Endodermal cell (in vitro differentiated cells): ENCODE measurements around the gene YIF1A. TPM values are rescaled to one million over a fixed set of nuclear protein-coding genes. Genes with fewer than 3 reads are reported as not detected.
A peak's percentile ranks its signal among the peaks of the same experiment; 100 is the strongest.

Experiments
- DNase-seq: peaks from one replicate; pipeline ENCODE4 v3.0.0-alpha.2; 2017
- H3K27ac ChIP-seq: 2 replicates; pipeline ENCODE4 v1.5.1; 2013; ENCODE audit warnings: mild to moderate bottlenecking, low read depth, low read length, moderate library complexity
- H3K27me3 ChIP-seq: 2 replicates; pipeline ENCODE4 v1.6.1; 2013; ENCODE audit warnings: mild to moderate bottlenecking, low read length, moderate library complexity; ENCODE audit not compliant: insufficient read depth, control insufficient read depth, poor library complexity, severe bottlenecking
- H3K36me3 ChIP-seq: 2 replicates; pipeline ENCODE4 v1.7.0; 2013; ENCODE audit warnings: mild to moderate bottlenecking, low read length, moderate library complexity; ENCODE audit not compliant: control insufficient read depth, insufficient read depth
- H3K4me1 ChIP-seq: one replicate; pipeline ENCODE4 v1.7.0; 2013; ENCODE audit warnings: low read length; ENCODE audit not compliant: control insufficient read depth, insufficient read depth
- H3K4me3 ChIP-seq: 2 replicates; pipeline ENCODE4 v1.5.1; 2013; ENCODE audit warnings: mild to moderate bottlenecking, low read length, moderate library complexity
- H3K9ac ChIP-seq: 2 replicates; pipeline ENCODE4 v1.6.1; 2013; ENCODE audit warnings: mild to moderate bottlenecking, low read length, moderate library complexity; ENCODE audit not compliant: poor library complexity, severe bottlenecking; ENCODE audit errors: extremely low read depth
- H3K9me3 ChIP-seq: 2 replicates; pipeline ENCODE4 v1.6.1; 2013; ENCODE audit warnings: mild to moderate bottlenecking, low read length, moderate library complexity; ENCODE audit not compliant: control insufficient read depth
- H3K27ac Mint-ChIP-seq: 2 replicates; pipeline ENCODE4 v1.8.0; 2020; ENCODE audit warnings: mixed read lengths
- H3K27me3 Mint-ChIP-seq: 2 replicates; pipeline ENCODE4 v1.8.0; 2021; ENCODE audit warnings: mild to moderate bottlenecking, mixed read lengths; ENCODE audit not compliant: insufficient read depth
- H3K36me3 Mint-ChIP-seq: 2 replicates; pipeline ENCODE4 v1.8.0; 2020; ENCODE audit warnings: low read depth, mixed read lengths
- H3K4me1 Mint-ChIP-seq: 2 replicates; pipeline ENCODE4 v1.8.0; 2020; ENCODE audit warnings: mixed read lengths
- H3K4me3 Mint-ChIP-seq: 2 replicates; pipeline ENCODE4 v1.8.0; 2020; ENCODE audit warnings: mild to moderate bottlenecking, moderate library complexity, mixed read lengths
- H3K9me3 Mint-ChIP-seq: 2 replicates; pipeline ENCODE4 v1.8.0; 2020; ENCODE audit warnings: mild to moderate bottlenecking, mixed read lengths
- WGBS, 2 experiments: methylation state at CpG; one replicate each; pipeline versions ENCODE4 v1.1.5 to v1.1.7; 2013; ENCODE audit warnings: missing lambda C conversion rate in 2 of 2, mixed read lengths in 1 of 2; ENCODE audit not compliant: insufficient coverage in 1 of 2, insufficient read length in 1 of 2; 5-methylcytosine and 5-hydroxymethylcytosine counted together
- total RNA-seq, 2 donors: library from RNA; stranded (reverse); fragmentation: NEBNext Ultra II Directional in 1 of 2; extraction: Animal tissue kit (Norgen Biotek cat#: 25700) in 1 of 2; gene quantifications; 2 replicates in 1 of 2; 3 replicates in 1 of 2; pipeline ENCODE4 v1.2.1, GENCODE V29; 2021
- TF ChIP-seq, protein P1 (sequence below): fragments of 200-600 bp; sonication (generic); conservative IDR thresholded peaks from 2 replicates; pipeline ENCODE4 v1.5.0; 2021; ENCODE audit warnings: antibody characterized with exemption, mild to moderate bottlenecking

Gene YIF1A
- total RNA-seq, 2 donors from 2014 or later, result 70.6 to 80.1 TPM

DNA sequence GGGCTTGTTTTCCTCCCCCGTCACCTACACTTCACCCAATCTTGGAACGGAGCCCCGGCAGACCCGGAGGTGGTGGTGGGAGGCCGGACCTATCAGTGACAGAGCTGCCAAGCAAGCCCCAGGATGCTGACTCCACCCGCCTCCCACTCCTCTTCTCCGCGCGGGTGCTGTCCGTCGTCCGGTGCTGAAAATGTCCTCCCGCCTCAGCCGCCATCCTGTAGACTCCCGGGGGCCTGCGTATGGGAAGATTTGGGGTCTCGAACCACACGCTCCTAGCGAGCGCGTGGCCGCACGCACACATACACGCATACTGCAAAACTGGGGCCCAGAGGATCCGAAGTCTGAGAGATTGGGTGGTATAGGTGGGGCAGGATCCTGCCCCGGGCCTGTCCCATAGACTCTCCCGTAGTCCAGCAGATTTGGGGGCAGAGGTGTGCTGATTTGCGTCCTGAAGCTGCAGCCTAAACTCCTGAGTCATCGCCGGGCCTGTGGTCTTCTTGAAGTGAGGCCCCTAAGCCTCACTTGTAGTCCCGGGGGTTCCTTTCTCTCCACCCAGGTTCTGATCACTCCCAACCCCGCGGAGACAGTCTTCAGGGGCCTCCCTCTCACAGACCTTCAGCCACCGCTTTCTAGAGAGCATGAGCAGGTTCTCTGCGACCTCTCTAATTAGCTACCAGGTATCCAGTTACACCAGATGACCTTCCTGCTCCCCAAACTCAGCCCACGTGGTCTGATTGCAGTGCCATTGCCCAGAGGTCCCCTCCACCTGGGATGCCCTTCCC lies 796 bp upstream of the YIF1A start:
- Mint-ChIP-seq H3K4me3 (peak overlapping the region; percentile 75), H3K36me3 (peaks cover 2% of the 10 kb centered on the region), H3K27ac (peak overlapping the region; percentile 97), H3K4me1 (peaks cover 6% of the 10 kb centered on the region), H3K9me3 (no peaks in the 10 kb centered on the region), H3K27me3 (peaks cover 45% of the 10 kb centered on the region)
- TF ChIP-seq, protein P1, sequence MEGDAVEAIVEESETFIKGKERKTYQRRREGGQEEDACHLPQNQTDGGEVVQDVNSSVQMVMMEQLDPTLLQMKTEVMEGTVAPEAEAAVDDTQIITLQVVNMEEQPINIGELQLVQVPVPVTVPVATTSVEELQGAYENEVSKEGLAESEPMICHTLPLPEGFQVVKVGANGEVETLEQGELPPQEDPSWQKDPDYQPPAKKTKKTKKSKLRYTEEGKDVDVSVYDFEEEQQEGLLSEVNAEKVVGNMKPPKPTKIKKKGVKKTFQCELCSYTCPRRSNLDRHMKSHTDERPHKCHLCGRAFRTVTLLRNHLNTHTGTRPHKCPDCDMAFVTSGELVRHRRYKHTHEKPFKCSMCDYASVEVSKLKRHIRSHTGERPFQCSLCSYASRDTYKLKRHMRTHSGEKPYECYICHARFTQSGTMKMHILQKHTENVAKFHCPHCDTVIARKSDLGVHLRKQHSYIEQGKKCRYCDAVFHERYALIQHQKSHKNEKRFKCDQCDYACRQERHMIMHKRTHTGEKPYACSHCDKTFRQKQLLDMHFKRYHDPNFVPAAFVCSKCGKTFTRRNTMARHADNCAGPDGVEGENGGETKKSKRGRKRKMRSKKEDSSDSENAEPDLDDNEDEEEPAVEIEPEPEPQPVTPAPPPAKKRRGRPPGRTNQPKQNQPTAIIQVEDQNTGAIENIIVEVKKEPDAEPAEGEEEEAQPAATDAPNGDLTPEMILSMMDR, result no peak
- Histone ChIP-seq H3K9ac (peak overlapping the region; percentile 91), H3K27ac (peak overlapping the region; percentile 90), H3K4me1 (no peaks in the 10 kb centered on the region), H3K36me3 (peaks cover 19% of the 10 kb centered on the region), H3K9me3 (no peaks in the 10 kb centered on the region), H3K27me3 (peaks cover 46% of the 10 kb centered on the region), H3K4me3 (peak overlapping the region; percentile 97)
- peak; percentile 96 for DNase-seq
- 15 to 32% methylated on average over 13 to 36 of the region's 36 CpGs for WGBS, 2 experiments

GRCh38 chr11:66287889-66288670 lies 863 bp downstream of the YIF1A start:
- Histone ChIP-seq H3K27me3 (peaks cover 33% of the 10 kb centered on the region), H3K36me3 (peaks cover 26% of the 10 kb centered on the region), H3K4me1 (no peaks in the 10 kb centered on the region), H3K9ac (peak overlapping the region; percentile 91), H3K27ac (peak overlapping the region; percentile 83), H3K4me3 (peak overlapping the region; percentile 97), H3K9me3 (no peaks in the 10 kb centered on the region)
- H3K4me3 Mint-ChIP-seq, result peak overlapping the region; percentile 75
- H3K36me3 Mint-ChIP-seq, result peaks cover 6% of the 10 kb centered on the region
- no peaks in the 10 kb centered on the region for H3K9me3 Mint-ChIP-seq
- DNase-seq, result no peak
- peaks cover 33% of the 10 kb centered on the region for H3K27me3 Mint-ChIP-seq
- TF ChIP-seq, protein P1, result no peak
- peak overlapping the region; percentile 88 for H3K27ac Mint-ChIP-seq
- WGBS, 2 experiments, result 52 to 60% methylated on average over 13 to 20 of the region's 20 CpGs
- peaks cover 6% of the 10 kb centered on the region for H3K4me1 Mint-ChIP-seq

DNA sequence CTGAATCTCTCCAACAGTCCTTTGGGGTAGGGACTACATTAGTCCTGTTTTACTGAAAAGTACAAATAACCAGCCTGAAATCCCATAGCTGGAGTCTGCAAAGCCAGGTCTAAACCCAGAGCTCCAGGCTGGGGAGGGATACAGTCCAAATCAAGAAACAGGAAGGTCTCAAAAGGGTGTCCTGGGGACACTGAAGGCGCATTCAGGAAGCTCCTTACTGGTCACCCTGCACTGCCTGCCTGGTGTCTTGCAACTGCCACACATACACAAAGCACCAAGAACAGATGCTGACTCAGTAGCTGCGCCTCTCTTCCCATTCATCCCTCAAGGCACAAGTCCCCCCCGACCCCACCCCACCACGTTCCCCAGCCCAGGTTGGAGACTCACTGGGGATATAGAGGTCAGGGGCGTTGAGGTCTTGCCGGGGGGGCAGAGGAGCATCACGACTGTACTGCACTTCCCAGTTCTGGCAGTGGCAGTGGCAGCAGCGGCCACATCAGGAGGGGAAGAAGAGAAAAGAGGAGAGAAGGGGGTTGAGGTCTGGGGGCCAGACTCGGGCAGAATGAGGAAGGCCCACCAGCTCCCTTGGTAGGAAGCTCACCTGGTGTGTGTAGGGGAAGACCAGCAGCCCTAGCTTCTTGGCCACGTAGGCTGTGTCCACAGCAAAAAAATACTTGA lies 1.6 kb downstream of the YIF1A start:
- Histone ChIP-seq H3K27me3 (peaks cover 26% of the 10 kb centered on the region), H3K4me3 (peak overlapping the region; percentile 97), H3K9ac (no peak overlapping the region), H3K4me1 (peaks cover 3% of the 10 kb centered on the region), H3K36me3 (peaks cover 26% of the 10 kb centered on the region), H3K27ac (no peak overlapping the region), H3K9me3 (no peaks in the 10 kb centered on the region)
- no peaks in the 10 kb centered on the region for H3K9me3 Mint-ChIP-seq
- H3K27me3 Mint-ChIP-seq, result peaks cover 25% of the 10 kb centered on the region
- TF ChIP-seq, protein P1, result no peak
- H3K4me1 Mint-ChIP-seq, result peaks cover 6% of the 10 kb centered on the region
- H3K4me3 Mint-ChIP-seq, result peak overlapping the region; percentile 75
- WGBS, 2 experiments, result 89 to 100% methylated on average over 4 to 10 of the region's 10 CpGs
- H3K36me3 Mint-ChIP-seq, result peaks cover 6% of the 10 kb centered on the region
- no peak for DNase-seq
- no peak overlapping the region for H3K27ac Mint-ChIP-seq
